AG10803 (cell line): Measurements from ENCODE around the gene NCAPD3.

Experiments
- DNase-seq: peaks from one replicate; pipeline ENCODE4 v3.0.0; 2010; ENCODE audit warnings: low read depth
- H3K4me3 ChIP-seq: 2 replicates; pipeline ENCODE4 v1.5.1; 2011; ENCODE audit warnings: mild to moderate bottlenecking, low read length, control low read depth
- TF ChIP-seq, protein P1 (sequence below): conservative IDR thresholded peaks from 2 replicates; pipeline ENCODE4 v1.5.1; 2011; ENCODE audit warnings: mild to moderate bottlenecking, low read length, control low read depth, inconsistent platforms

The NCAPD3 gene

DNA sequence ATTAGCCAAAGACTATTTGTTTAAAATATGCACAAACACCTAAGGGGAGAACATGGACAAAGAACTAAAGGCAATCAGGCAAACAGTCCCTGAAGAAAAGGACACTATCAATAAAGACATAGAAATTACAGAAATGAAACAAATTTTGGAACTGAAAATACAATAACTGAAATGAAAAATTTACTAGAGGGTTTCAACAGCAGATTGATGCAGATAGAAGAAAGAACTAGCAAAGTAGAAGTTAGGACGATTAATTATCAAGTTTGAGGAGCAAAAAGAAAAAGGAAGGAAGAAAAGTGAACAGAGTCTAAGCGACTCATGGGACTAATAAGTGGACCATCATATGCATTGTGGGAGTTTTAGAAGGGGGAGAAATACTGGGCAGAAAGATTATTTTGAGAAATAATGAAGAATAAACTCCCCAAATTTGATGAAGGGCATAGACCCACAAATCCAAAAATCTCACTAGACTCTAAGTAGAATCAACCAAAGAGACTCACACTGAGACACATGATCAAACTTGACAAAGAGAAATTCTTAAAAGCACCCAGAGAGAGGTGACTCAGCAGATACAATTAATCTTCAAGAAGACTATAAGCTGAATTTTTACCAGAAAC lies 92.0 kb downstream of the NCAPD3 start:
- no peak overlapping the region for H3K4me3 ChIP-seq
- DNase-seq, result no peak
- TF ChIP-seq, protein P1, sequence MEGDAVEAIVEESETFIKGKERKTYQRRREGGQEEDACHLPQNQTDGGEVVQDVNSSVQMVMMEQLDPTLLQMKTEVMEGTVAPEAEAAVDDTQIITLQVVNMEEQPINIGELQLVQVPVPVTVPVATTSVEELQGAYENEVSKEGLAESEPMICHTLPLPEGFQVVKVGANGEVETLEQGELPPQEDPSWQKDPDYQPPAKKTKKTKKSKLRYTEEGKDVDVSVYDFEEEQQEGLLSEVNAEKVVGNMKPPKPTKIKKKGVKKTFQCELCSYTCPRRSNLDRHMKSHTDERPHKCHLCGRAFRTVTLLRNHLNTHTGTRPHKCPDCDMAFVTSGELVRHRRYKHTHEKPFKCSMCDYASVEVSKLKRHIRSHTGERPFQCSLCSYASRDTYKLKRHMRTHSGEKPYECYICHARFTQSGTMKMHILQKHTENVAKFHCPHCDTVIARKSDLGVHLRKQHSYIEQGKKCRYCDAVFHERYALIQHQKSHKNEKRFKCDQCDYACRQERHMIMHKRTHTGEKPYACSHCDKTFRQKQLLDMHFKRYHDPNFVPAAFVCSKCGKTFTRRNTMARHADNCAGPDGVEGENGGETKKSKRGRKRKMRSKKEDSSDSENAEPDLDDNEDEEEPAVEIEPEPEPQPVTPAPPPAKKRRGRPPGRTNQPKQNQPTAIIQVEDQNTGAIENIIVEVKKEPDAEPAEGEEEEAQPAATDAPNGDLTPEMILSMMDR, result no peak

DNA sequence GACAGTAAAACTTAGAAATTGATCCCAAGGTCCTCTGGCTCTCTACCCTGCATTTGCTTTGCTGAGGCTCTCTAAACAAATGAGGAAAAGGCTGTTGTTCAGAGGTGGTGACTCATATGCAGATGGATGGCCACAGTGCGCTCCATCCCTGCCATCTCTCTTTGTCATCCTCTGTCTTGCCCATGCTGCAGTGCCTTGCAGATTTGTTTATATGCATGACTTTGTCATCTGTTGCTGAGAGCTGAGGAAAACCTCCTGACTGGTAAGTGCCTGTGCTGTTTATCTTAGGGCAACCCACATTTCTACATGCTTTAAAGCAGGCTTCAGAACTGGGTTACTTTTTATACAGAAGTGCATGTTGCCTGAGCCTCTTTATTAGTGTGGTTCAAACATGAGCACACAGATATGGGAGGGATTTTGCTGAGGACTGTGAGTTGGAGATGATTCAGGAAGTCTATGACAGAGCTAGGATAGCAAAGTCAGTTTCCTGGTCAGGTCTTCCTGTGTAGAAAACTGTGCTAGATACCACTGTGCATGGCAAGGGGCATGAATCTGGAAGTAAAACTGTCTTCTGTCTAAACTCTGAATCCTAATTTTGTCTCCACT lies 97.4 kb downstream of the NCAPD3 start:
- TF ChIP-seq, protein P1, result no peak
- peak; percentile 92 for DNase-seq
- no peak overlapping the region for H3K4me3 ChIP-seq

DNA sequence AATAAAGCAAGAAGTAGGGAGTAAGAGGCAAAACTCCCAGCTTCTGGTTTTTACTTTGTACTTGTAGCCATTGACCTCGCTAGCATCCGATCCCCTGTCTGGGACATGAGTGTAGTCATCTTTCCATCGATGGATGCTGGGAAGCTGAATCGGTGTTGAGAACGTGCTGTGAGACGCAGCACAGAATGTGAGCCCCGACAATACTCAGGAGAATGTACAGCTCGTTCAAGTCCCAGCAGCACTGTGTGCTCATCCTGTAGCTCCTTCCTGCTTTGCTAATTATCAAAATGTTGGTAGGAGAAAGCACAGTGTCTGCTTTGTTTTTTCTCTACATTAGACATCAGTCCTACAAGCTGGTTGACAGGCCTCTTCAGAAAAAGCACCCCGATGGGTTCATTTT lies 98.3 kb downstream of the NCAPD3 start:
- TF ChIP-seq, protein P1, result no peak
- DNase-seq, result no peak
- H3K4me3 ChIP-seq, result peak overlapping the region; percentile 59

DNA sequence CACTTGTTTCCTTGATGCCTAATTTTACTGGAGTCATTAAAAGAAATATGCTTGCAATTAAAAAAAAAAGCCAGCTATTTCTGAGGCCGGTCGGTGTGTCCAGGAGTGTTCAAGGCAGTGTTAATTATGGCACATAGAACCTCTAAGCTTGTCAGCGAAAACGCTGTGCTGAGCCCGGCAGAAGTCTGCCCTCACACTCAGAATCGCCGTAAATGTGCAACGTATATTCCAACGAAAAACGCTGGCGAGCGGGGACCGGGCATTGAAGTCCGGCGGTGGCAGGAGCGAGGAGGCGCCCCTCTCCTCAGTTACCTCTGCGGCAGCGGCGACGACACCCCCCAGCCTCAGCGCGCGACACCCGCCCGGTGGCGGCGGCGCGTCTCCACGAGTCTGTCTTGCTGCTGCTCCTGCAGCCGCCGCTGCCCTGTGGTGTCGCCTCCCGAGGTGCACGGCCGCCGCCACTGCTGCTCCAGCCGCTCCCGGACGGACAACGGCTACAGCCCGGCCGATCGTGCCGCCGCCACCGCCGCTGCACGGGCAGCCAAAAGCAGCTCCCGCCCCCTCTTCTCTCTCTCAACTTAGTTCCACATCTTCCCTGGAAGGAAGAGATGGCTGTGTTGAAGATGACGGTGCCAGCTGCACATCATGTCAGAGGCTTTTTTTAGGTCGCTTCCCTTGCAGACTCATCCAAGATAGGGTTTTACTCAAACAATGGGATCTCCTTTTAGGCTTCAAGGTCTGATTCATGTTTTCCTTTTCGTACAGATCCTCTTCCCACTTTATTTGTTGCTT lies 98.9 kb downstream of the NCAPD3 start:
- TF ChIP-seq, protein P1, result no peak
- peak overlapping the region; percentile 59 for H3K4me3 ChIP-seq
- DNase-seq, result peak; percentile 36

DNA sequence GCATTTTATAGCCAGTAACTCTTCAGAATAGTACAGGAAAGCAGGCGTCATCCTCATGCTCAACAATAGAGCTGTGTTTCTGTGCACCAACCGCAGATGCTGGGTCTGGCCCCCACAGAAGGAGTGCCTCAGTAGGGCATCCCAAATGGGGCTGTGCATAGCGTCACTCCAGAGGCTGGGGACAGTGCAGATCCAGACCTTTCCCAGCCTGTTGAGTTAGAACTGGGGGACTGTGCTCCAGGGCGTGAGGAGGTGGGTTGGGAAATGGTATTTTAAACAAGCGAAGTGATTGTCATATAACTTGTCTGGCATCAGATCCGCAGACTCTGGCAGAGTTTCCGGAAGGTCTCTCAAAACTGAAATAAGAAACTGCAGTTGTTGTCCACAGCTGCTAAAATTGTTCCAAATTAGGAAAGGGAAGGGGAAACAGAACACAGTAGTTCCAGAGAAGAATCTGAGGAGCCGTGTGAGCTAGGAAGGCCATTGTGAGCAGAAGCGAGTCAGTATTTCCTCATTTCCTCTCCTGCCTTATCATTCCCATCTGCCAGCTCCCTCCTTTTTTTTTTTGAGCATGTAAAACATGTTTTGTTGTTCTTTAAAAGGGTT lies 102.7 kb downstream of the NCAPD3 start:
- H3K4me3 ChIP-seq, result peak overlapping the region; percentile 43
- peak; percentile 67 for DNase-seq
- TF ChIP-seq, protein P1, result no peak

DNA sequence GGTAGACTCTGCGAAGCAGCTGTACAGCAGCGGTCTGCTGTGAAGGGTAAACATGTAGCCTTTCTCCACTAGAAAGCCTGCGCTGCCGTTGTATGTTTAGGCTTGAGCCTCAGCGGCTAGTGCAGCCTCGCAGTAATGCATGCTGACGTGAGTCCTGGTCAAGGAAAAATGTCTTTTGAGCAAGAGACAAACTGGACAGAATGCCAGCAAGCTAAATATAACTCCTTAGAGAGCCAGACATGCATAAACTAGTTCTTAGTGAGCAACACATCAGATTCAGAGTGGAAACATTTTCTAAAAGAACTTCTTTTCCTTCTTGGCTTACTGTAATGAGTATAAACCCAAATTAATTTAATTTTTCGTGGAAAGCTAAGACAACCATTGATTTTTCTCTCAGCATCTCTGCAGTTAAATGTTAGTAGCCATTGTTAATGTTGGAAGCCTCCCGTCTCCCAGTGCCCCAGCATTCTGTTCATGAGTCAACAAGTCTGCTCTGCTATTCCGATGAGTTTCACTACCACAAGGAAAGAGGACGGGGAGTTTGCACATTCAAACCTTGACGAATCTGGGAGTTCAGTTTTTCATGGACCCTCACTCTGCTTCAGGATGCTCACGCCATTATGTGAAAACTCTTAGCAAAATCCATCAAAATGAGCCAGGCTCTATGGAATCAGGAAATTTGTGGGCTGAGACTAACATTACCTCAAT lies 103.5 kb downstream of the NCAPD3 start:
- TF ChIP-seq, protein P1, result no peak
- peak overlapping the region; percentile 43 for H3K4me3 ChIP-seq
- DNase-seq, result peak; percentile 96
